Gastroesophageal sphincter (tissue), 4 donors: ENCODE measurements around the gene RBM39. TPM values are rescaled to one million over a fixed set of nuclear protein-coding genes. Genes with fewer than 3 reads are reported as not detected.
"Not testable (repeated sequence)": the region's sequence is repeated elsewhere in the genome, so short reads cannot be mapped to it uniquely, and the experiment has no call there.

Experiments used
- ATAC-seq: fragments of 150-250 bp; one replicate; pipeline ENCODE4 v1.9.1; 2016; ENCODE audit warnings: mild to moderate bottlenecking, moderate library complexity
- H3K27ac ChIP-seq, 4 donors: fragments of 200-600 bp; sonication (generic) in 3 of 4; 1 replicate in 3 of 4; 2 replicates in 1 of 4; pipeline ENCODE4 v1.5.1; 2016 to 2019
- H3K27me3 ChIP-seq: fragments of 200-600 bp; sonication (generic); one replicate; pipeline ENCODE4 v1.5.1; 2019
- H3K36me3 ChIP-seq, 2 donors: fragments of 200-600 bp; sonication (generic); one replicate each; pipeline ENCODE4 v1.5.1; 2019; ENCODE audit warnings: control low read depth in 1 of 2
- H3K4me1 ChIP-seq, 3 donors: fragments of 200-600 bp; sonication (generic); 1 replicate in 2 of 3; 2 replicates in 1 of 3; pipeline ENCODE4 v1.5.1; 2016 to 2019; ENCODE audit warnings: control low read depth in 2 of 3
- H3K4me3 ChIP-seq, 2 donors: fragments of 200-600 bp; sonication (generic); one replicate each; pipeline ENCODE4 v1.5.1; 2019; ENCODE audit warnings: mild to moderate bottlenecking in 1 of 2, moderate library complexity in 1 of 2
- H3K9me3 ChIP-seq, 3 donors: fragments of 200-600 bp; sonication (generic); one replicate each; pipeline ENCODE4 v1.5.1; 2017 to 2019; ENCODE audit warnings: control low read depth in 2 of 3
- EP300 ChIP-seq: sonication (generic); formaldehyde crosslinking; IDR thresholded peaks from one replicate; pipeline ENCODE4 v1.6.1; 2017; ENCODE audit warnings: antibody characterized with exemption, mild to moderate bottlenecking
- POLR2A ChIP-seq, 2 donors: fragments of 450-650 bp; IDR thresholded peaks; one replicate each; pipeline ENCODE4 v1.6.1; 2017; ENCODE audit warnings: antibody characterized with exemption in 2 of 2, mild to moderate bottlenecking in 2 of 2, moderate library complexity in 1 of 2
- POLR2AphosphoS5 ChIP-seq: sonication (generic); formaldehyde crosslinking; IDR thresholded peaks from one replicate; pipeline ENCODE4 v1.6.1; 2017; ENCODE audit warnings: antibody characterized with exemption
- WGBS, 2 donors: methylation state at CpG; one replicate each; pipeline ENCODE4 v1.1.5; 2018; ENCODE audit warnings: low coverage in 1 of 2; 5-methylcytosine and 5-hydroxymethylcytosine counted together
- total RNA-seq, 4 donors: library from RNA; depleted of rRNA; stranded (reverse); fragments of >200 nt; gene quantifications; one replicate each; pipeline ENCODE4 v1.1.0, GENCODE V29; 2016
- TF ChIP-seq, protein P1 (sequence below), 4 experiments: fragments of 200-600 bp in 2 of 4; fragments of 450-650 bp in 2 of 4; sonication (generic) in 1 of 4; IDR thresholded peaks; one replicate each; pipeline ENCODE4 v1.5.1; 2017 to 2019; ENCODE audit warnings: antibody characterized with exemption in 4 of 4, mild to moderate bottlenecking in 2 of 4, moderate library complexity in 2 of 4

Gene RBM39
- total RNA-seq, 4 donors from 2014 or later, result 159 to 369 (median 238) TPM

DNA sequence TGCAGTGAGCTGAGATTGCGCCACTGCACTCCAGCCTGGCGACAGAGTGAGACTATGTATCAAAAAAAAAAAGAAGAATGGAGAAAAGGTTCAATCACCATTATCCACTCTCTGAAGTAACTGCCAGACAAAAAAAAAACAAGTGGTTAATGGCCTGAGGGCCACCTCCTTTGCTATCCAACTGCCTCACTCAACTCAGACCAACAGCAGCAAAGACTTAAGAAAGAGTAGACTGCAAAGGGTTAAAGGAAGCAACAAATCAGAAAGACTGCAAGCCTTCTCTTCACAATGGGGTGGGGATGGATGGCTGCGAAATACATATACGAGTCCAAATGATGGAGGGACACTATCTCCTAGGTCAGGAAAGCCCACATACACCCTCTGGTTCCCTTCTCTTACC lies 46.1 kb downstream of the RBM39 start:
- no peaks in the 10 kb centered on the region for H3K9me3 ChIP-seq
- WGBS, 2 donors, result 77 to 78% methylated on average over 3 of the region's 4 CpGs

DNA sequence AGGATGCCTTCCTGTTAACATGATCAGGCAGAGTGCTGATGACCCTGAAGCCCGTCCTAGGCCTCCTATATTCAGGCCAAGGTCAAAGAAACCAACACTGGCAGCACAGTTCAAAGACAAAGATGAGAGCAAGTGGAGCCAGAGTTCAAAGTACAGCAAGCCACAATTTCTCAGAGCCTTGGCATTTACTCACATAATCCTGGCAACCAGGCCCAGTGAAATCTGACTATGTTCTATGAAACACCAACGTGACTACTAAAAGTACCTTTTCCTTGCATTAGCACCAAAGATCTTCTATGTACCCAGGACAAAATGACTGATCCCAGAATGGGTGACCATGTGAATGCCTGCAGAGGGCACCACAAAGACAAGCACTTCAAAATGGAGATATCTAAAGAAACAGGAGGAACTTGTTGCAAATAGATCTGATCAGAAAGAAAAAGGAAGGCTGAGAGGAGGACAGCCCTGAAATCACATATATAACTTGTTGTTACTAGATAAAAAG lies 46.8 kb downstream of the RBM39 start:
- no peak for ATAC-seq
- 60 to 78% methylated on average over 1 to 2 of the region's 2 CpGs for WGBS, 2 donors
- Histone ChIP-seq H3K36me3 (peaks cover 0 to 61% of the 10 kb centered on the region in 2 donors), H3K4me3 (no peak overlapping the region), H3K9me3 (no peaks in the 10 kb centered on the region), H3K27ac (no peak overlapping the region), H3K4me1 (peaks cover 0 to 26% (median 11%) of the 10 kb centered on the region in 3 donors), H3K27me3 (no peaks in the 10 kb centered on the region)
- no peak for TF ChIP-seq POLR2A (IDR thresholded peaks at IDR 0.05)
- TF ChIP-seq POLR2AphosphoS5, result no peak
- TF ChIP-seq, protein P1, sequence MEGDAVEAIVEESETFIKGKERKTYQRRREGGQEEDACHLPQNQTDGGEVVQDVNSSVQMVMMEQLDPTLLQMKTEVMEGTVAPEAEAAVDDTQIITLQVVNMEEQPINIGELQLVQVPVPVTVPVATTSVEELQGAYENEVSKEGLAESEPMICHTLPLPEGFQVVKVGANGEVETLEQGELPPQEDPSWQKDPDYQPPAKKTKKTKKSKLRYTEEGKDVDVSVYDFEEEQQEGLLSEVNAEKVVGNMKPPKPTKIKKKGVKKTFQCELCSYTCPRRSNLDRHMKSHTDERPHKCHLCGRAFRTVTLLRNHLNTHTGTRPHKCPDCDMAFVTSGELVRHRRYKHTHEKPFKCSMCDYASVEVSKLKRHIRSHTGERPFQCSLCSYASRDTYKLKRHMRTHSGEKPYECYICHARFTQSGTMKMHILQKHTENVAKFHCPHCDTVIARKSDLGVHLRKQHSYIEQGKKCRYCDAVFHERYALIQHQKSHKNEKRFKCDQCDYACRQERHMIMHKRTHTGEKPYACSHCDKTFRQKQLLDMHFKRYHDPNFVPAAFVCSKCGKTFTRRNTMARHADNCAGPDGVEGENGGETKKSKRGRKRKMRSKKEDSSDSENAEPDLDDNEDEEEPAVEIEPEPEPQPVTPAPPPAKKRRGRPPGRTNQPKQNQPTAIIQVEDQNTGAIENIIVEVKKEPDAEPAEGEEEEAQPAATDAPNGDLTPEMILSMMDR (IDR thresholded peaks at IDR 0.05), result no peak
- TF ChIP-seq EP300, result no peak

More for the DNA sequence above, 46.1 kb downstream of the RBM39 start:
- no peak for ATAC-seq
- Histone ChIP-seq H3K27ac (no peak overlapping the region), H3K4me1 (peaks cover 0 to 32% (median 11%) of the 10 kb centered on the region in 3 donors), H3K27me3 (no peaks in the 10 kb centered on the region), H3K4me3 (no peak overlapping the region), H3K36me3 (peaks cover 0 to 56% of the 10 kb centered on the region in 2 donors)
- TF ChIP-seq POLR2AphosphoS5 (no peak), EP300 (no peak), POLR2A (IDR thresholded peaks at IDR 0.05) (no peak)
- TF ChIP-seq, protein P1 (IDR thresholded peaks at IDR 0.05), result no peak

GRCh38 chr20:35690265-35690664 lies 51.8 kb downstream of the RBM39 start:
- Histone ChIP-seq H3K4me3 (no peak overlapping the region), H3K27ac (no peak overlapping the region), H3K9me3 (no peaks in the 10 kb centered on the region), H3K36me3 (peaks cover 0 to 99% of the 10 kb centered on the region in 2 donors), H3K4me1 (no peaks in the 10 kb centered on the region), H3K27me3 (no peaks in the 10 kb centered on the region)
- ATAC-seq, result no peak
- WGBS, 2 donors, result 77% methylated on average over 4 of the region's 4 CpGs; no CpG with 5 or more reads in 1 of the 2 donors
- TF ChIP-seq POLR2AphosphoS5 (no peak), POLR2A (IDR thresholded peaks at IDR 0.05) (no peak), EP300 (no peak)
- TF ChIP-seq, protein P1 (IDR thresholded peaks at IDR 0.05), result no peak

DNA sequence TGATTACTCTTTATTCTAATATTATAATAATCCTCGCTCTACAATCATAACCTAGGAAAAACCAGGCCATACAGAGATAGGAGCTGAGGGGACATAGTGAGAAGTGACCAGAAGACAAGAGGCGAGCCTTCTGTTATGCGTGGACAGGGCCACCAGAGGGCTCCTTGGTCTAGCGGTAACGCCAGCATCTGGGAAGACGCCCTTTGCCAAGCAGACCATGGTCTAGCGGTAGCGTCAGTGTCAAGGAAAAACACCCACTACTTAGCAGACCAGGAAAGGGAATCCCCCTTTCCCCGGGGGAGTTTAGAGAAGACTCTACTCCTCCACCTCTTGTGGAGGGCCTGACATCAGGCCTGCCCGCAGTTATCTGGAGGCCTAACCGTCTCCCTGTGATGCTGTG lies 55.2 kb downstream of the RBM39 start:
- not testable (repeated sequence) for H3K9me3 ChIP-seq, ATAC-seq
- H3K36me3 ChIP-seq, result peaks cover 0 to 91% of the 10 kb centered on the region in 2 donors

DNA sequence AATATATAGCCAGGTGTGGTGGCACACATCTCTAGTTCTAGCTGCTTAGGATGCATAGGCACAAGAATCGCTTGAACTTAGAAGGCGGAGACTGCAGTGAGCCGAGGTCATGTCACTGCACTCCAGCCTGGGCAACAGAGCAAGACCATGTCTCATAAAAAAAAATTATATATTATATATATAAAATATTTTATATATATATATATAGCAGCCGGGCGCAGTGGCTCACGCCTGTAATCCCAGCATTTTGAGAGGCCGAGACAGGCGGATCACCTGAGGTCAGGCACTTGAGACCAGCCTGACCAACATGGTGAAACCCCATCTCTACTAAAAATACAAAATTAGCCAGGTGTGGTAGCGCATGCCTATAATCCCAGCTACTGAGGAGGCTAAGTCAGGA lies 56.7 kb downstream of the RBM39 start:
- ATAC-seq, H3K4me3 ChIP-seq, H3K27ac ChIP-seq, H3K27me3 ChIP-seq, H3K9me3 ChIP-seq, H3K4me1 ChIP-seq: not testable (repeated sequence)
- 89% methylated on average over 7 to 9 of the region's 9 CpGs for WGBS, 2 donors
- peaks cover 0 to 91% of the 10 kb centered on the region in 2 donors for H3K36me3 ChIP-seq

More for the DNA sequence above, 55.2 kb downstream of the RBM39 start:
- H3K4me3 ChIP-seq, H3K27ac ChIP-seq, H3K4me1 ChIP-seq, H3K27me3 ChIP-seq: not testable (repeated sequence)
- 83 to 90% methylated on average over 7 to 9 of the region's 11 CpGs for WGBS, 2 donors

- no peak overlapping the region for H3K27ac ChIP-seq
- WGBS, 2 donors, result 88 to 93% methylated on average over 1 of the region's 1 CpG
- peaks cover 0 to 91% of the 10 kb centered on the region in 2 donors for H3K36me3 ChIP-seq
- ATAC-seq, result no peak
- no peak overlapping the region for H3K4me3 ChIP-seq
- no peaks in the 10 kb centered on the region for H3K4me1 ChIP-seq
- H3K9me3 ChIP-seq, result no peaks in the 10 kb centered on the region
- no peak for TF ChIP-seq POLR2A (IDR thresholded peaks at IDR 0.05)
- H3K27me3 ChIP-seq, result no peaks in the 10 kb centered on the region
Measured at GRCh38 chr20:35681960-35682359, 60.1 kb downstream of the RBM39 start.
